Ectodermal cell (in vitro differentiated cells): ENCODE measurements around the gene HDGF.
A peak's percentile ranks its signal among the peaks of the same experiment; 100 is the strongest.

Experiments used
- H3K27ac ChIP-seq: 2 replicates; pipeline ENCODE4 v1.7.0; 2013; ENCODE audit warnings: mild to moderate bottlenecking, low read depth, low read length; ENCODE audit not compliant: insufficient read depth, poor library complexity, severe bottlenecking
- H3K27me3 ChIP-seq: 2 replicates; pipeline ENCODE4 v1.7.0; 2013; ENCODE audit warnings: mild to moderate bottlenecking, low read length; ENCODE audit not compliant: insufficient read depth, control insufficient read depth, poor library complexity, severe bottlenecking
- H3K36me3 ChIP-seq: one replicate; pipeline ENCODE4 v1.7.0; 2013; ENCODE audit warnings: low read length; ENCODE audit not compliant: control insufficient read depth, insufficient read depth
- H3K4me1 ChIP-seq: one replicate; pipeline ENCODE4 v1.7.0; 2013; ENCODE audit warnings: low read length; ENCODE audit not compliant: control insufficient read depth, insufficient read depth
- H3K4me3 ChIP-seq: 2 replicates; pipeline ENCODE4 v1.7.0; 2013; ENCODE audit warnings: low read depth, low read length, control low read depth; ENCODE audit not compliant: insufficient read depth
- H3K9me3 ChIP-seq: 2 replicates; pipeline ENCODE4 v1.7.0; 2013; ENCODE audit warnings: mild to moderate bottlenecking, low read length, moderate library complexity; ENCODE audit not compliant: control insufficient read depth
- WGBS, 2 experiments: methylation state at CpG; one replicate each; pipeline ENCODE4 v1.1.7; 2013; ENCODE audit warnings: missing lambda C conversion rate in 2 of 2; 5-methylcytosine and 5-hydroxymethylcytosine counted together

Gene HDGF

DNA sequence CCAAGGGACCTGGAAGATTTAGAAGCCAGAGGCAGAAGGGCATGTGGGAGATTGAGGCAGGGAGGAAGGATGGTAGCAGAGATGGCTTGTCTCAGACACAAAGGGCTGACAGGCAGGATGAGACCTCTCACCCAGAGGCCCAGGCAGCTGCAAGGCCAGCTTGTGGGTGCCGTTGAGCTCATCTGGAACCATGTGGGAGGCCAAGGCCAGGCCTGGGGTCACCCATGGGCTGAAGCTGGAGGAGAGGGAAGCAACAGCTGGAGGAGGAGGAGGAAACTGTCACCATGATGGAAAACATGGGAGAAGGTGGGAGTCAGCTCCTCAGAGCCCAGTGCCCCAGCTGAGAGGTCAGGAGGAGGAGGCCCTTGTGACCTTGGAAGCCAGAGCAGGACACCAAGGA, 52.5 kb downstream of the HDGF start:
- no peaks in the 10 kb centered on the region for H3K27me3 ChIP-seq
- WGBS, 2 experiments = 88 to 94% methylated on average over 1 of the region's 1 CpG
- H3K36me3 ChIP-seq = peaks cover 20% of the 10 kb centered on the region
- H3K4me1 ChIP-seq = peaks cover 34% of the 10 kb centered on the region
- no peak overlapping the region for H3K27ac ChIP-seq
- H3K9me3 ChIP-seq = no peaks in the 10 kb centered on the region
- no peak overlapping the region for H3K4me3 ChIP-seq

DNA sequence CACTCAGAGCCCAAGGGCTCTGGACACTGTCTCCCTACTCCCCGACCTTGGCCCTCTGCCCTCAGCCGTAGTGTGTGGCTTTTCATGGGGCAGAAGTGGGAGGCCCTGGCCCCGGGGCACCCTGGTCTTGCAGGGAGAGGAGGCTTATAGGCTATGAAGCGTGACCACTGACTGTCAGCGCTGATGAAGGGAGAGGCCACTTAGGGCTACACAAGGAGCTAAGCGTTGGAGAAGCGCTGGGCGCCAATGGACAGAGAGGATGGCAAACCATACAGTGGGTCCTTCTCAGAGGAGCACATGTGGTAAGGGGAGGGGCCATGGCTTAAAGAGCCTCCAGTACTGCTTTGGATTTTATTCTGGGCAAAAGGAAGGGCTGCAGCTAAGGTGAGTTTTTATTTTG, 54.0 kb downstream of the HDGF start:
- H3K27ac ChIP-seq = no peak overlapping the region
- H3K4me3 ChIP-seq = no peak overlapping the region
- H3K27me3 ChIP-seq = no peaks in the 10 kb centered on the region
- H3K36me3 ChIP-seq = peaks cover 20% of the 10 kb centered on the region
- no peaks in the 10 kb centered on the region for H3K9me3 ChIP-seq
- peaks cover 36% of the 10 kb centered on the region for H3K4me1 ChIP-seq
- 87 to 89% methylated on average over 8 of the region's 8 CpGs for WGBS, 2 experiments

DNA sequence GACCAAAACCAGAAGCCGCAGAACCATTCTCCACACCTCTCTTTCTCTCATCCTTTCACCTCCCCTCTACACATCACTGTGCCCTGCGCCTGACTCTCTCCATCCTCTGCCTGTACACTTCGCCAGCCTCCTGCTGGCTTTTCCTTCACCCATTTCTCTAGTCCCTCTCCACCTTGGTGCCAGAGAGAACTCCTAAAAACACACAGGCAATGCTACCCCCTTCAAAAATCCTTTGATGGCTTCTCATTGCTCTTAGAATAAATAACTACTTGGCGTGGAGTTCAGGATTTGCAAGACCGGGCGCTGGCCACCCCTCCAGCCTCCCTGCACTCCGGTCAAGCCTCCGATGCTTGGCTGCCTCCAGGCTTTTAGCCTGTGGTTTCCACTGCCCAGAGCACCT, 54.7 kb downstream of the HDGF start:
- no peaks in the 10 kb centered on the region for H3K9me3 ChIP-seq
- H3K27ac ChIP-seq = no peak overlapping the region
- WGBS, 2 experiments = 92% methylated on average over 8 of the region's 8 CpGs
- peaks cover 20% of the 10 kb centered on the region for H3K36me3 ChIP-seq
- H3K27me3 ChIP-seq = no peaks in the 10 kb centered on the region
- no peak overlapping the region for H3K4me3 ChIP-seq
- peaks cover 41% of the 10 kb centered on the region for H3K4me1 ChIP-seq

DNA sequence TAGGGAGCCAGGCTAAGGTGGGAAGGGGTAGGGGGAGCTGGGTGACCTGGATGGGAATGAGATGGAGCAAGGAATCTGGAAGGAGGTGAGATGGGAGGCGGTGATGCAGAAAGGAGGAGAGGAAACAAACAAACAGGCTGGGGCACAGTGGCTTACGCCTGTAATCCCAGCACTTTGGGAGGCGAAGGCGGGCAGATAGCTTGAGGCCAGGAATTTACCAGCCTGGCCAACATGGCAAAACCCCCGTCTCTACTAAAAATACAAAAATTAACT, 56.8 kb downstream of the HDGF start:
- Histone ChIP-seq H3K27me3 (no peaks in the 10 kb centered on the region), H3K36me3 (peaks cover 12% of the 10 kb centered on the region), H3K4me3 (no peak overlapping the region), H3K4me1 (peaks cover 55% of the 10 kb centered on the region), H3K27ac (no peak overlapping the region), H3K9me3 (no peaks in the 10 kb centered on the region)
- 67 to 74% methylated on average over 5 of the region's 5 CpGs for WGBS, 2 experiments

DNA sequence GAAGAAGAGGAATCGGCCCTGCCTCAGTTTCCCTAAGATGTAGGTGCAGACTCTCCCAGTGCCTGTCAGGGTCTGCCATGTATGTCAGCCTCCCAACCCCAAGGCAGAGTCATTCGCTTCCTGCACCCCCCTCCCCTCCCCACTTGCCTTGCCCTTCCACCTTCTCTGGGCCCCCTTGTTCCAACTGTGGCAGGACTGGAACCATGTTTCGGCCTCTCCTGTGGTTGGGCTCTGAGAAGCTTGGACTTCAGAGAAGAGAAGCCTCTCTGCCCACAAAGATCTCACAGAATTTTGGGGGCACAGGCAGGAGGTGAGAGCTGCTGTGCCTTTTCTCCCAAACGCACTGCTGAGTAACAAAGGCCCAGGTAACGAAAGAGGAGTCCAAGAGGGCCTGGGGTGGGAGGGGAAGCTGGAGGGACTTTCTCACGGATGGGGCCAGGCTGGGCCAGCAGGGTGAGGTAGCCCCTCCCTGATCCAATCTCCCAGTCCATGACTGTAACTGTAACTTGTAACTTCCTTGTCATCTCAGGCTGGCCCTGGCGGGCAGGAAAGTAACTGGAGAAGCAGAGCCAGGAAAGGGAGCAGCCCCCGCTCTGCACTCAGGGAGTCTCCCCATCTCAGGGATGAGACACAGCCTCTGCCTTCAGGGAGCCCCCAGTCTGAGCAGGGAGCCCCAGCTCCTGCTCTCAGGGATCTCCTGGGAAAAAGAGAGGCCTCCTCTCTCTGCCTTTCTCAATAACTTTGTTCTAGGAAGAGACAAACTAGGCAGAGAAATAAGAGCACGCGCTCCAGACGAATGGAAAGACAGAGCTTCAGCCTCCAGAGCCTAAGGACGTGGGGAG, 57.4 kb downstream of the HDGF start:
- H3K4me3 ChIP-seq = no peak overlapping the region
- H3K9me3 ChIP-seq = no peaks in the 10 kb centered on the region
- no peaks in the 10 kb centered on the region for H3K27me3 ChIP-seq
- peaks cover 7% of the 10 kb centered on the region for H3K36me3 ChIP-seq
- peaks cover 55% of the 10 kb centered on the region for H3K4me1 ChIP-seq
- peak overlapping the region; percentile 91 for H3K27ac ChIP-seq
- 38 to 41% methylated on average over 12 of the region's 12 CpGs for WGBS, 2 experiments

DNA sequence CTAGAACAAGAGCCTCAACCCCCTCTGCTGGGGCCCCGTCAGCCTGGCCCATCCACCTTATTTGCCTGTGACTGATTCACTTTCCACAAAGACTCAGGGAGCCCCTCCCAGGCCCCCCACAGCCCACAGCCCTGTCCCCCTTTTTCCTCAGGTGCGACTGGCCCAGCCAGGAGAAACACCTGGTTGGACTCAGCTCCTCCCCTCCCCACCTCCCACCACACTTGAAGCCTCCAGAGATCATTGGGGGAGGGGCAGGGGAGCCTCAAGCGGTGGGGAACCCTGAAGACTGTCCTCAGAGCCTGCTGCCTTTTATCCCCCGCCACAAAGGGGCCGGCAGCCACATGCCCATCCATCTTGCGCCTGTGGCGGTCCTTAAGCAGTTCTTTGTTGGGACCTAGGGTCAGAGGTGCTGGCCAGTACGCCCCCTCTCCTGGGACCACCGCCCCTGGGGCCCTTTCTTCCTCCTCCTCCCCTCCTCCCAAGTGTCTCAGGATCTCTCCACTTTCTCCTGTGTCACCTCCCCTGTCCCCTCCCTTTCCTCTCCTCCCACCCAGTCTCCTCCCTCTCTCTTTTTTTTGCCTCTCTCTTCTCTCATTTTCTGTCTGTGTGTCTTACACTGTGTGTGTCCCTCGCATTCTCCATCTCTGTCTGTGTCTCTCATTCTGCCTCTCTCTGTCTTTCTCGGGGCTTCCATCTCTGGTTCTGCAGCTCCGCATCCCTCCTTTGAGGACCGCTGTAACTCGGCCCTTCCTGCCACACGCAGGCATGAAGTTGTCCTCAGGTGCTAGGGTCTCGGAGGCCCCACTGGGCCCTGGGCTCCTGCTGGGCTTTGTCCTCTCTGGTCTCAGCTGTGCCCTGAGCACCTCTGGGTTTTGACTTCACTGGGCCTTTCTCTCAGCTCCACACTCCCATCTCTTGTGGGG, 58.3 kb downstream of the HDGF start:
- Histone ChIP-seq H3K36me3 (peaks cover 3% of the 10 kb centered on the region), H3K4me3 (peak overlapping the region; percentile 13), H3K4me1 (peaks cover 55% of the 10 kb centered on the region), H3K27me3 (no peaks in the 10 kb centered on the region), H3K27ac (peak overlapping the region; percentile 91), H3K9me3 (no peaks in the 10 kb centered on the region)
- 4 to 5% methylated on average over 15 to 16 of the region's 16 CpGs for WGBS, 2 experiments

DNA sequence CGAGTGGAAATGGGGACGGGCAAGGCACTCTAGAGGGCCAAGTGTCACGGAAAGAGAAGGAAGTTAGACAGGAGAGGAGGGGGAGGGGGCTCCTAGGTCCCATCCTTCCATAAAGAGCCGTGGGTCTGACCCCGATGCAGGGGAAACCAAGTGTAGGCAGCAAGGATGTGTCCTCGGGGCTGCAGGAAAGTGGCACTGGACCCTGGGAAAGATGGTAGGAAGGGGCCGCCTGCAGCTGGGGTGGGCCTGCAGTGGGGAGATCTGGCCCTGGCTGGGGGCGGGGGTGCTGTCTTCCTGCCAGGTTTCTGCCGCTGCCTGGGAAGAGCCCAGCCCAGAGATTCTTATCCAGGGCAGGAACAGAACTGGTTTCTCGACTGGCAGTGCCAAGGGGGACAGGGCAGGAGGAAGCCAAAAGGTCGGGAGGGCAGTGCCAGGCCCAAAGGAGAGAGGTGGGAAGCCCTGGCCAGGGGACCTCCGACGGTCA, 59.0 kb downstream of the HDGF start:
- Histone ChIP-seq H3K27me3 (no peaks in the 10 kb centered on the region), H3K9me3 (no peaks in the 10 kb centered on the region), H3K27ac (peak overlapping the region; percentile 91), H3K36me3 (no peaks in the 10 kb centered on the region), H3K4me1 (peaks cover 55% of the 10 kb centered on the region), H3K4me3 (peak overlapping the region; percentile 13)
- WGBS, 2 experiments = 3 to 4% methylated on average over 13 of the region's 13 CpGs
